Fibroblast of skin of scalp (primary cell): ENCODE measurements around the gene ZNF326.
A peak's percentile ranks its signal among the peaks of the same experiment; 100 is the strongest.
"Not testable (repeated sequence)": the region's sequence is repeated elsewhere in the genome, so short reads cannot be mapped to it uniquely, and the experiment has no call there.

Source experiments
- DNase-seq: peaks from one replicate; pipeline ENCODE4 v3.0.0-alpha.2; 2013

The ZNF326 gene

DNA sequence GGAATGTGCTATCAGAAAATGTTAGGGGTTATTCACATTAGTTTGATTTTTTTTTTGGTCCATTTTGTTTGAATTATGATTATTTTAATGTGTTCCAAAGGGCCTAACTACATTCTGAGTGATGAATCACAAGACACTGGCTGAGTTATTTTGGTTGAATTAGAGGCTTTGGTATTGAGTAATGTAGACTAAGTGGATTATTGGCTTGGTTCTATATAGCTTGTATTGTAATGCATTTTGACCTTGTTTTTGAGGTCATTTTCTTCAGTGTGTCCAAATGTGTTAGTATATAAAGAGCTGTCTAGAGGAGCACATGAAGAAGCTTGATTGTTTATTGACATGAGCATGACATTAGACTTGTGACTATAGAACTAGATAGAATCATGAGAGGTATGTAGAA, 3.4 kb downstream of the ZNF326 start:
- peak; percentile 37 for DNase-seq

DNA sequence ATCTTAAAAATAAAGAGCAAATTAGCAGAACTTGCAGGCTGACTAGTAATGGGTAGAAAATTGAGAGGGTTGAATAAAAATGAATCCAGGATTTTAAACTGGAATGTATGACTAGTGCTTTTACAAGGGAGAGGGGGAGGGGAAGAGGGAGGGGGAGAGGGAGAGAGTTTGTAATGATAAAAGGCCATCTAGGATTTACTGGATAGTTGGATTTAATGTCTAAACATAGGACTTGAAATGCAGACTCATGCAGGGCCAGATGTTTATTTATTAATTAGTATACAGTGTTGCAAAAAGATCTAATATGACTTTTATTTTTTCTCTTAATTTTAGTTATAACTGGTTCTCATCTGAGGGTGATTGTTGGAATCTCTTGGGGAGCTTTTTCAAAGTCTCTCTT, 4.3 kb downstream of the ZNF326 start:
- DNase-seq, result no peak

DNA sequence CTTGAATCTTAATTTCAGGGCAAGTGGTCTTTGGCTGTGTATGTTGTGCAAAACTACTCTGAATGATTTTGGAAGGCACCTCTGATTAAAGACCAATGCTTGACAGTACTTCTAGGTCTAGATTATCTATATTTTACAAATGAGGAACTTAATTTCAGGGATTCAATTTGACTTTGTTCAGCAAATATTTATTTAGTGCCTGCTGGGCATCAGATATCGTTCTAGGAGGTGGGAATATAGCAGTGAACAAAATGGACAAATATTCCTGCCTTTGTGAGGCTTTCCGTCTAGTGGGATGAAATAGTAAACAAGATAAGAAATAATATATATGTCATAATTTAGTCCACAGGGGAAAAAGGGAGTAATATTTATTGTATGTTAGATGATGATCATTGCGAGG, 4.7 kb downstream of the ZNF326 start:
- DNase-seq, result no peak

DNA sequence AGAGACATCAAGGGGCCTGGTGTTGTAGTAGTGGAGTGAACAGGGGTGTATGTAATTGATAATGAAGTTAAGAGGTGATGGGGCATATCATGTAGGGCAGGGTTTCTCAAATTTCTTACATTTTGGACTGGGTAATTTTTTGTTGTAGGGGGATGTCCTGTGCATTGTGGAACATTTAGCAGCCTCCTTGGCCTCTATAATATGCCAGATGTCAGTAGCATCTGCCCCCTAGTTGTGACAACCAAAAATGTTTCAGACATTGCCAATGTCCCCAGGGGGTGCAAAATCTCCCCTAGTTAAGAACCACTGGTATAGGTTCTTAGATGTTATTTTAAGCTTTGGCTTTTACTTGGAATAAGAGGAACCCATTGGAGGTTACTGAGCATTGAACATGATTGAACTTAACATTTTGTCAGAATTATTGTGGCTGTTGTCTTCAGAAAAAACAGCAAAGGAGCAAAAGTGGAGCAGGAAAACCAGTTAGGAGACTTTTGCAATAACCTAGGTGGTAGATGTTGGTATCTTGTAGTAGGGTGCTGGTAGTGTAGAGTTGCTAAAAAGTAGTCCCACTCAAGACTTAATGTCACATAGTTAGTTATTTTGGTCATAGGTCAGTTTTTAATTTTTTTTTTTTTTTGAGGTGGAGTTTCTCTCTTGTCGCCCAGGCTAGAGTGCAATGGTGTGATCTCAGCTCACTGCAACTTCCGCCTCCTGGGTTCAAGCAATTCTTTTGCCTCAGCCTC, 6.2 kb downstream of the ZNF326 start:
- DNase-seq, result no peak

DNA sequence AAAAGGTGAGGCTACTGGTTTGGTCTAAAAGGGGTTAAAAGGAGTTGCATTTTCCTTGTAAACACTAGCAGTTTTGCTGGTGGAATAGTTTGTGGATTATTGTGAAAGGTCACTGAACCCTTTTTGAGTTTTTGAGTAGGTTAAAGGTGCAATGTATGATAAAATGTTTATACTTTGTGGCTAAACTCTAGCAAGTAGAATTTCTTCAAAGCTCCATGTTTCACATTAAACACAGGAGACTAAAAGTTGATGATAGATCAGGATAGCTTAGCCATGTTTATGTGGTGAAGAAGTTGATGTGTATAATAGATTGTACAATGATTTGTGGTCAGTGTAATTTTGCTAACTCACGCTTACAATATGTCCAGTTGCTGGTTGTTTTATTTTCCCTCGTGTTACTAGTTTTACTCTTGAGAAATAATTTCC, 13.1 kb downstream of the ZNF326 start:
- no peak for DNase-seq

DNA sequence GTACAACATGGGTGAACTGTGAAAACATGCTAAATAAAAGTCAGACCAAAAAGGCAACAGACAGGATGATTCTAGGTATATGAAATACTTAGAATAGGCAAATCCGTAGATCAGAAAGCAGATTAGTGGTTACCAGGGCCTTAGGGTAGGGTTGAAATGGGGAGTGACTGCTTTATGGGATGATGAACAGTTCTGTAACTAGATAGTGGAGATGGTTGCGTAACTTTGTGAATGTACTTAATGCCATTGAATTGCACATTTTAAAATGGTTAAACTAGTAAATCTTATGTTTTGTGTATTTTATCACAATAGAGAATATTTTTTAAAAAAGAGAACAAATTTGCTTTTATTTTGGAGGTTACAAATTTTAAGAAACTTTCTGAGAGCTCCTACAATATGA, 17.4 kb downstream of the ZNF326 start:
- no peak for DNase-seq

DNA sequence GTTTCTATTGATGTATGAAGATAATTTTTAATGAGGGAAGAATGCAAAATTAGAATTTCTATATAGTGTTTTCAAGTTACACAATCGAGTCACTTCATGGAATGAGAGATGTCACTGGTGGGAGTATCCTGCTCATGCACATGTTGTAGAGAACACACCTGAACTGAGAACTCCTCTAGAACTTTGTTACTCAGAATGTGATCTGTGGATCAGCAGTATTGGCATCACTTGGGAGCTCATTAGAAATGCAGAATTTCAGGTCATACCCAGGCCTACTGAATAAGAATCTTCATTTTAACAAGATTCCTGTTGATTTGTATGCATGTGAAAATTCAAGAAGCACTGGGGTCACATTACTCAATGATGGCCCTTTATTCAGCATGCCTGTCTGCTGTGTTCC, 28.8 kb downstream of the ZNF326 start:
- no peak for DNase-seq

DNA sequence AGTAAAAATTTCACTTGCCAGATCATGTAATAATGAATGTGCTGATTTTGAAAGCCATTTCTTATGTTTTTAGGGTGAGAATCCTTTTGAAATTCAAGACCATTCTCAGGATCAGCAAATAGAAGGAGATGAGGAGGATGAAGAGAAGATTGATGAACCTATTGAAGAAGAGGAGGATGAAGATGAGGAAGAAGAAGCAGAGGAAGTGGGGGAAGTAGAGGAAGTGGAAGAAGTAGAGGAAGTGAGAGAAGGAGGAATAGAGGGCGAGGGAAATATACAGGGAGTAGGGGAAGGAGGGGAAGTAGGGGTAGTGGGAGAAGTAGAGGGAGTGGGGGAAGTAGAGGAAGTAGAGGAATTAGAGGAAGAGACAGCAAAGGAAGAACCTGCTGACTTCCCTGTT, 32.4 kb downstream of the ZNF326 start:
- no peak for DNase-seq

DNA sequence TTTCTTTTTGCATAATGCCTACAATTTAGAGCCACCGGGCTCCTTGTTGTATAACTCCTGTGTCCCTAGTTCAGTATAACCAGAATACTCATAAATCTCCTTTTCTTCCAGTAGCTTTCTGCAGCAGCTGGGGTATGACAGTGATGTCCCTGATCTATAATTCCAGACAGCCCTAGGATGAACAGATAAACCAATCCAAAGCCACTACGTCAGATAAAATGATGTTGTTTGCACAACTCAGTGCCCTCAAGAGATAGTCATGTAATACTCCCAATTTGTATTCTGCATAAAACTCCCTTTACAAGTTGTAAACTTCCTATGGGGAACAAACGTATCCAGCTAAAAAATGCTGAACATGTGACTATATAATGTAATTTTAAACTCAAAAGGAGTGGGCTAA, 44.7 kb downstream of the ZNF326 start:
- DNase-seq, result no peak

DNA sequence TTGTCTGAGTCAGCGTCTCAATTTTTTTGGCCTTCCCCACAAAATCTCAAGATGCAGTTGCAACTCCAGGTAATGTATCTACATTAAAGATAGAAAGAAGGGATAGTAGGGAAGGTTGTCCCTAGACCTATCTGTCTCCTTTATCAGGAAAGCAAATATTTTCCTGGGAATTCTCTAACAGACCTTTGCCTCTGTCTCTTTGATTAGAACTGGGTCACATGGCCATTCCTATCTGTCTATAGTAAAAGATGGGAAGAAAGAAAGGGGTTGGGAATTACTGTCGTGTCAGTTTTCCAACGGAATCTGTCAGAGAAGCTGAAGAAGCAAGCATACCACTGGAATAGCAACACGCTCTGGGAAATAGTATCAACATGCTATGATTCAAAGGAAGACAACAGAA, 48.7 kb downstream of the ZNF326 start:
- no peak for DNase-seq

DNA sequence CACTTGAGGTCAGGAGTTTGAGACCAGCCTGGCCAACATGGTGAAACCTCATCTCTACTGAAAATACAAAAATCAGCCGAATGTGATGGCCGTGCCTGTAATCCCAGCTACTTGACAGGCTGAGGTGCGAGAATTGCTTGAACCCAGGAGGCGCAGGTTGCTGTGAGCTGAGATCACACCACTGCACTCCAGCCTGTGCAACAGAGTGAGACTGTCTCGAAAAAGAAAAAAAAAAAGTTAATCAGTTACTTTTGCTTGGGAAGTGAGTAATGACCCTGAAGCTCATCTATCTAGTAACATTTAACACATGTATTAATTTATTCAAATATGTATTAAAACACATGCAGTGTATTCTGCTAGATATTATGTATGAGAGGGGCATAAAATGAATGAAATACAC, 49.4 kb downstream of the ZNF326 start:
- DNase-seq, result no peak

DNA sequence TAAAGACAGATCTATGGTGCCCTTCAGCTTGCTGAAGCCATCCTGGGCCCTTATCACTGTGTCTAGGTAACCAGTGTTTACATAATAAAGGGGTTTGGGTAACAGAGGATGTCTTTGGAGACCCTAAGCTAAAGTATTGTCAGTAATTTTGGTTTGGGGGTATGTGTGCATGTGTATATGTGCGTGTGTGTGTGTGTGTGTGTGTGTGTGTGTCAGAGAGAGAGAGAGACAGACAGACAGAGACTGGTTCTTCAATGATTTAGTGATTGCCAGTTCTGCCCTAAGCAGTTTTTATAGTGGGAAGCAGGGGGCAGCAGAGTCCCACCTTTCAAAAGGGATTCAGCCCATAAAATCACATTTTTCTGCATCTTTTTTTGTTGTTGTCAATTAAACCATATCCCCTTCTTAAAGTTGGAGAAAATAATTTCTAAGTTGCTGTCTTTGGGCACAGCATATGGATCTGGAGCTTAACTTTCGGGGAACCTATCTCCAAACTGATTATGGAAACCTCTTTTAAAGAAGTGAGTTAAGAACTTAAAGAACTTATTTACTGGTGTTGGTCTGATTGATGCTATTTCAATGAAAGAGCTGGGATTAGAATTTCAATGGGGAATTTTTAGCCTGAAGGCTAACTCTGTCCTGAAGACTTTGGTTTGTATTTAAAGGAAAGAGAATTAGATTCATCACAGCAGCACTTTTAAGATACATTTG, 51.1 kb downstream of the ZNF326 start:
- DNase-seq, result peak; percentile 18

DNA sequence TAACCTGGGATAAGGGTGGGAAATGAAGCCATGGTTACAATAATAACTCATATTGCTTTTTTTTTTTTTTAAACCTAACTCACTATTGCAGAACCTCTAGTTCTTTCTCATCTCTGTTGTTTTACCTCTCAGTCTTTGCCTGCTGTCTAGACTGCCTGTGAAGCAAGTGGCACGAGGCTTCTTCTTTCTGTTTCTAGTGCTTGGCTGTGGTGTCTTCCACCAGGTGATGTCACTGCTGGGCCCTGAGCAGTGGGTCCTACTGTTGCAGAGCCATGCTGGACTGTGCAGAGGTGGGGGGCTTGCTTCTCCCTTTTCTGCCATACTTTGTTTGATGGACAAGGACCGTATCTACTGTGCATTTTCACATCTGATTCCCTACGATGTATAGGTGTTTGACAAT, 51.7 kb downstream of the ZNF326 start:
- DNase-seq, result no peak

DNA sequence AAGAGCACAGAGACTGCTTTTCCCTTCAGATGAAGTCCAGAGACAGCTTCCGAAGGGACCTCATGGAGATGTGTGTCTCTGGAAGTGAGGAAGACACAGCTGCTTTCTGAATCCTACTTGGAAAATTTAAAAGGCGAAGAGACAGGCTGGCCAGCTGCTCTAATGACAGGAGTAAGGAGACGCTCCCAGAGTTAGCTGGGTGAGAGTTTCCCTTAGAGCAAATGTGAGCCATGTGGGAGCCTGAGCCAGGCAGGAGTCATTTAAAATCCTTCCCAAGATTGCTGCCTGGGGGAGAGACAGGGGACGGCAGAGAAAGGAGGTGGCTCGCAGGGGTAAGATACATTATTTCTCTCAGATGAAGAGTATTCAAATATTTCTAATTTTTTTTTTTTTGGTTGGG, 53.1 kb downstream of the ZNF326 start:
- no peak for DNase-seq

DNA sequence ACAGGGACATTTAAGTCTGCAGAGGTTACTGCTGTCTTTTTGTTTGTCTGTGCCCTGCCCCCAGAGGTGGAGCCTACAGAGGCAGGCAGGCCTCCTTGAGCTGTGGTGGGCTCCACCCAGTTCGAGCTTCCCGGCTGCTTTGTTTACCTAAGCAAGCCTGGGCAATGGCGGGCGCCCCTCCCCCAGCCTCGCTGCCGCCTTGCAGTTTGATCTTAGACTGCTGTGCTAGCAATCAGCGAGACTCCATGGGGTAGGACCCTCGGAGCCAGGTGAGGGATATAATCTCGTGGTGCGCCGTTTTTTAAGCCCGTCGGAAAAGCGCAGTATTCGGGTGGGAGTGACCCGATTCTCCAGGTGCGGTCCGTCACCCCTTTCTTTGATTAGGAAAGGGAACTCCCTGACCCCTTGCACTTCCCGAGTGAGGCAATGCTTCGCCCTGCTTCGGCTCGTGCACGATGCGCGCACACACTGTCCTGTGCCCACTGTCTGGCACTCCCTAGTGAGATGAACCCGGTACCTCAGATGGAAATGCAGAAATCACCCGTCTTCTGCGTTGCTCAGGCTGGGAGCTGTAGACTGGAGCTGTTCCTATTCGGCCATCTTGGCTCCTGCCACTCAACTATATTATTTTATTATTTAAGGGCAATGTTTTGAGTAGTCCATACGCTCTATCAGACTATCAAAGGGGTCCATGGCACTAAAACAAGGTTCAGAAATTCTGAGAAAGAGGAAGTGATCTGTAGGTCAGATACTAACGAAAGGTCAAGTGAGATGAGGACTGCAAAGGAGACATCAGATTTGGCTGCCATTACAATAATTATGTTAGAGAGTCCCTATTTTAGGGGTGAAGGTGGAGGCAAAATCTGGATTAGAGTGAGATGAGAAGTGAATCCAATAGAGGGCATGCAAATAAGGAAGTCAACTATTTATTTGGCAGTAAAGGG, 68.1 kb downstream of the ZNF326 start:
- not testable (repeated sequence) for DNase-seq

DNA sequence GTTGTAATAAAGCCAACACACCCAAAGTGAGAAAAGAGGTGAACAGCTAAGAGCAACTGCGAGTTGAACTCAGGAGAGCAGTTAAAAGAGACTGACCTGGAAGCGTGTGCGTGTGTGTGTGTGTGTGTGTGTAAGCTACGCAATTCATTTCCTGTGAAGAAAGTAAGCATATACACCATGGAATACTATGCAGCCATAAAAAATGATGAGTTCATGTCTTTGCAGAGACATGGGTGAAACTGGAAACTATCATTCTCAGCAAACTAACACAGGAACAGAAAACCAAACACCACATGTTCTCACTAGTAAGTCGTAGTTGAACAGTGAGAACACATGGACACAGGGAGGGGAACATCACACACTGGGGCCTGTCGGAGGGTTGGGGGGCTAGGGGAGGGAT, 69.2 kb downstream of the ZNF326 start:
- DNase-seq, result not testable (repeated sequence)

DNA sequence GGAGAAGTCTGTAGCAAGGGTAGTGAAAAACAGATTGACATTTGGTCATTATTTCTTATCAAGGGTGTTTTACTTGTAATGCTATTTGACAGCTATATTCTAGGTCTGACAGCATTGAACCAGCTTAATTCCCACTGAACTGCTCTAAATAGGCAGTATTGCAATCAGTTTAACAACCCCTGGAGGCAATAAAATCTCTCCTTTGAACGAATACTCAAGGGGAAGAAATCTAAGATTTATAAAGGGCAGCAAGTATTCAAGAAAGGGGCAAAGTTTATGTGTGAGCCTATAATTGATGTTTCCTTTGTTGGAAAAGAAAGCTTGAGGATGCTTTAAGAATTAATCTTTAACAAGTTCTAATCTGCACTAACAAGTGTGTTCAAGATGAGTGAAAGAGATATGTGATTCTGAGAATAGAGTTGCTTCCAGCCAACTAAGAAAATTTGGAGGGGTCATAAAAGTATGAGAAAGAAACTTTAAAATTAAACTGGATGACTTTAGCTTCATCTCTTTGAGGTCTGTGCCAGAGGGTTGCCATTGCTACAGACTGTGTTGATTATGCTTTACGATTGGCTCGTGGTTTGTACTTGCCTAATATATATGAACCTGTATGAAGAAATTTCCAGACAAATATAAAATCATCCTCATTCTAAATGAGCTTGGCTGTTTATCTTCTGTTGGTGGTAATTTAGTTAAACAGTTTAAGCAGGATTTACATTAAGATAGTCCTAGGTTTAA, 72.5 kb downstream of the ZNF326 start:
- DNase-seq, result no peak

DNA sequence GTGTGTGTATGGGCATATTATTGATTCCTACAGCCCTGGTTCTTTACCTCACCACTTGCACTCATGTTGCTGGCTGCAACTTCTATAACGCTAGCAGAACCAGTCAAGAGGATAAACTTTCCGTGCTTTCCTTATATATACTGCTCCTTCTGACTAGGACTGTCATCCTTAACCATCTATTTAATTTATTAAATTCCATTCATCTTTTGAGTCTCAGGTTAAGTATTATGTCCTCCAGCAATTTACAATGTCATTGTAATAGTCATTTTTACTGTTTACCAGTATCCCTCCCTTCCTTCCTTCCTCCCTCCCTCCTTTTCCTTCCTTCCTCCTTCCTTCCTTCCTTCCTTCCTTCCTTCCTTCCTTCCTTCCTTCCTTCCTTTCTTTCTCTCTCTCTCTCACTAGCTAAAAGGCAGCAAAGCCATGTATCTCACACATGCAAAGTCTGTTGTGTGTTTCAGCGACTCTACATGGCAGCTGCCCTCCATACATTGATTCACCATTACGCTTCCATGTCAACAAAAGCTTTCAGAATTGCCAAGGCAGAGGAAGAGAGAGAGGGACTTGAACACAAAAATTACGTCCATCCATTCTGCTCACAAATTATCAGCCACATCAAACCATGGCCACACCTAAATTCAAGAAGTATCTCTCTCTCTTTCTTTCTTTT, 73.8 kb downstream of the ZNF326 start:
- no peak for DNase-seq

DNA sequence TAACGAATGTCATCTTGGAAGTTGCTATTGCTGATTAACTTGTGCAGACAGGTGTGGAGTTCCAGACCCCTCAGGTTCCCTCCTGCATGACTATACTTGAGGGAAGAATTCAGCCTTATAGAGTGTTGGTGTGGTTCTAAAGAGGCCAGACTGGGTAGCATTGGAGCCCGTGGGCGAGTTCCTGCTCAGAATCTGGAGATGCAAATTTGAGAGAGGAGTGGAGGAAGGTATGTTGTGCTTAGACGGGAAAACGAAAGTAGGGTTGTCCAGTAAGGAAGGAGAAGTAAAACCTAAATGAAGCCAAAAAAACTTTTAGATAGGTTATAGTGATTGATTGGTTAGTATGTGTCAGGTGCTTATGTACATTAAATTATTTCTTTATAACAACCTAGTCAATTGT, 79.2 kb downstream of the ZNF326 start:
- DNase-seq, result no peak

DNA sequence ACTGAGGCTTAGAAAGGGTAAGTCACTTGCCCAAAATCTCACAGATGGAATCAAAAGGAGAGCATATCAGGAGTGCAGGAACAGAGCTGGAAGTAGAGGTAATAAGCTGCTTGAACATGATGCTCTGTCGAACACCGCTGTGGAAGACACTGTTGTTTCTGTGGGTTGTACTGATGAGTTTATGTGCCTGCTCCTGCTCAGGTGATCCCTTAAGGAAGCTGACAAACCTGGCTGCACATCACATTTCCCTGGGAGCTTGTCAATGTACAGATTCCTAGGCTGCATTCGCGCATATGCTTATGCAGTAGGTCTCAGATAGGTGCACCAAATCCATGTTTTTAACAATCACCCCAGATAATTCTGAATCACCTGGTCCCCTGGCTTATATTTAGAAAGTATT, 79.7 kb downstream of the ZNF326 start:
- no peak for DNase-seq

DNA sequence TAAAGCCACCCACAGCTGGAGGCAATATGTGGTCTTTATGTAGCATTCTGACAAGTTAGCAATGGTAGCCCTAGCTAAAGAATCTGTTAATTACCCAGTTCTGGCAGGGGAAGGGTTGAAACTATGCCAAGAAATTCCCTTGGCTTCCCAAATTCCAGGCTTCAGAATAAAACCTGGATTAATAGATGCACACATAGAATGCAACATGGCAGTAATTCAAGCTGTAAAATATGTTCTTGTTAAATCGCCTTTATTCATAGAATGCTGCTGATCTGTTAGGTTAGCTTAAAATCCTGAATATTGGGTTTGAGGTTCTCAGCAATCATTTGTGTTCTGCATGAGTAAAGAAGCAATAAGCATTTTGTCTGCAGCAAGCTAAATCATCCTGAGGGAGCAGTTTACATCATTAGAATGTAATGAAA, 80.1 kb downstream of the ZNF326 start:
- DNase-seq, result no peak

DNA sequence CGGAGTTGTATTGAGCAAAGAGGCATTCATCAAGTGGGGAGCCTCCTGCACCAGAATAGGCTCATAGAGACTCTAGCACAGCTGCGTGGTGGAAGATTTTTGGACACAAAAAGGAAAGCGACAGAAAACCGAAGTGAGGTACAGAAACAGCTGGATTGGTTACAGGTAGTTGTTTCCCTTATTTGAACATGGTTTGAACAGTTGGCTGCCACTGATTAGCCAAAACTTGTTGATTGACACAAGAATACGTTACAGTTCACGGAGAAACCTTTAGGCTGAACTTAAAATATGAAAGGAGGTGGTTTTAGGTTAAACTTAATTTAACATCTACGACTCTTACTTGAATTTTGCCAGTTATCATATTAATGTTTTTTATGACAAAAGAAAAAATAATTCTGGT, 89.1 kb downstream of the ZNF326 start:
- DNase-seq, result no peak
